COLO668 (cell line): ENCODE data around the gene MIEF2.

Source experiments
- DNase-seq: peaks from one replicate; lab custom pipeline; 2025; ENCODE audit not compliant: unreplicated experiment; lab: John Stamatoyannopoulos, UW

The MIEF2 gene

DNA sequence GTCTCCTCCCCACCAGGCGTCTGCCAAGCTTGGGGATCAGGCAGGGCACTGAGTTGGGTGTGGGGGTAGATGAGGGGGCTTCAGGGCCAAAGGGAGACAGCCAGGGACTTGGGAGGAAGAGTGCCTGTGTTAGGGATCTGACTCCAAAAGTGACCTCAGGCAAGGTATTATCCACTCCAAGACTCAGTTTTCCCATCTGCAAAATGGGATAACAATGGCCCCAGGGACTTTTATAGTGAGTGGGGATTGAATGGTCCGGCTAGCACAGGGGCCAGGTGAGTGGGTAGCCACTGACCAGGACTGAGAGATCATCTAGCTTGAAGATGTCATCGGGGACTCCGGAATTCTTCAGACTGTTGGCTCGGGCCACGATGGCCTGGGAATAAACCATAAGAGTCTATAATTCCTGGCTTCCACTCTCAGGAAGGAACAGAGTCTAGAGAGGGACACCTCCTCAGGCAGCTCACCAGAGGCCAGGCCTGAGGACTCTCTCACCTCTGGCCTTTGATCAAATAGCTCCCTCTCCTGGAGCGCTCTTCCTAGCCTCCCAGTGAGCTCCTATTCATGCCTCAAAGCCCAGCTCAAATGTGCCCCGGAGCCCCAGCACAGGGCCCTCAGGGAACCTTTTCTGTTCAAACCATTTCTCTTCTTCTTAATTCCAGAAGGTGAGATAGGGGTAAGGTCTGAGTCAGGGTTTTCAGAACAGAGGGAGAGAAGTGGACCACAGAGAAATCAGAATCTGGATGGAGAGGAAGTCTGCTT lies 5.4 kb upstream of the MIEF2 start:
- no peak for DNase-seq

DNA sequence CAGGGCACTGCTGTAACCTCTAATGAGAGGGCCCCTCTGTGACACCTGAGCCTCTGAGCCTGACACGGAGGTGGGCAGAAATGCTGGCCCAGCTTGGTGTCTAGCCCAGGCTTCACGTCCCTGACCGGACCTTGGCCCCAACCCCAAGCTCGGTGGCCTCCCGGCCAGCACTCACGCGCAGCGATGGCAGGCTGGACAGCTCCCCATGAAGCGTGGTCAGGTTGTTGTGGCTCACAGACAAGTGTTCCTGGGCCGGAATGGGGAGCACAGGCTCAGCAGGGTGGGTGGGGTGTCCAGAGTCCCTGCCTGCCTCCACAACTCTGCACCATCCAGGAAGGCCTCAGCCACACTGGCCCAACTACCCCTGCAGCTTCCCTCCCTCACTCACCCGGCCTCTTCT lies 4.1 kb upstream of the MIEF2 start:
- DNase-seq = no peak

DNA sequence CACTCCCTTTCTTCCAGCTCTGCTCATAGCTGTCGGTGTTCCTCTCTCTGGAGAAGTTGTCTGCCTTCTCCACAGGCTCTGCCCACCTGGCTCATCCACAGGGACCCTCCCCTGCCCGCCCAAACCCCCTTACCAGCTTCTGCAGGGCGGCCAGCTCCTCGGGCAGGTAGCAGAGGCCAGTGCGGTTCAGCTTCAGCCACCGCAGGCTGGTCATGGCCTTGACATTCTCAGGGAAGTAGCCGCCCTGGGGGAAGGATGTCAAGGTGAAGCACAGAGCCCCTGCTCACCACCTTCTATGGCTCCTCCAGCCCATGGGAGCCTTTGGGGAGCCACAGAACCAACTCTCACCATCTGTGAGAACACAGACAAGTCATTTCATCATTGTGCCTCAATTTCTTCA lies 3.7 kb upstream of the MIEF2 start:
- no peak for DNase-seq

DNA sequence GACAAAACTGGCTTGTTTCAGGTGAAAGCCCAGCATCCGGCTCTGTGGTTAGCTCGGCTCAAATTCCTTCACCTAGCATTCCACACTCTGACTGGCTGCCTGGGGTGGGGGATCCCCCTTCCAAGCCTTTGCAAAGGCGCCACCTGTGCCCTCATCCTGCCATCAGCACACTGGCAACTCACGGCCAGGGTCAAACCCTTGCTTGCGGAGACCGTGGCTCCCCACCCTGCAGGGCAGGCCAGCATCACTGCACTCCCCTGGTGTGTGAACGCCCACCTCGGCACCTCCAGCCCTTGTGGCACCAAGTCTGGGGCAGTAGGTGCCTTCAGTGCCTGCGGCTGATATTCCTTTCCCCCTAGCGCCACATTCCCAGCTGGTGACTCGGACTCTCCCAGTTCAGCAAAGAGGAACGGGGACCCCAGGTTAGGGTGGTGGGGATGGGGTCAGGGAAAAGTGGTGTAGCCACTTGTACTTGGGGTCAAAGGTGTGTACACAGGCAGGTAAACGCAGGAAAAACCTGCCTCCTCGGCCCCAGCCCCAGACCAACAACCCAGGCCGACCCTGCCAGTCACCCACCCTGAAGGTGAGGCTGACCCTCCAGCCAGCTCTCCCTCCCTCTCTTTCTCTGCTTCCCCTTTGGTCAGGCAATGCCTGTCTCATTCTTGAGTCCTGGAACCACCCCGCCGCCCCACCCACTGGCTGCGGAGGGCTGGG lies 3.0 kb upstream of the MIEF2 start:
- DNase-seq = no peak

DNA sequence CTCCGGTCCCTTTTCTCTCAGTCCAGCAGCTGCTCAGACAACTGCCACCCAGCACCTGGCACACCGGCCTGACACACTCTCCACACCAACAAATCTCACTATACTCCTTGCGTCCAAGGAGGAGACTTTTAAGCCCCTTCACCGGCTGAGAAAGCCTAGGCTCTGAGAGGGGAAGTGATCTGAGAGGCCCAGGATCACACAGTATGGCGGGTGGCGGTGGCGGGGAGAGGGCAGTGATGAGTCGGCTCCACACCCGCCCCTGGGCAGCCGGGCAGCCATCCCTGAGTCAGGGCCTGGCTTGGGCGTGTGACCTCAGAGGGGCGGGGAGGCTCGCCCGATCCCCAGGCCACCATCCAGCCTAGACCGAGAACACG lies 2.5 kb upstream of the MIEF2 start:
- peak; percentile 53 for DNase-seq

DNA sequence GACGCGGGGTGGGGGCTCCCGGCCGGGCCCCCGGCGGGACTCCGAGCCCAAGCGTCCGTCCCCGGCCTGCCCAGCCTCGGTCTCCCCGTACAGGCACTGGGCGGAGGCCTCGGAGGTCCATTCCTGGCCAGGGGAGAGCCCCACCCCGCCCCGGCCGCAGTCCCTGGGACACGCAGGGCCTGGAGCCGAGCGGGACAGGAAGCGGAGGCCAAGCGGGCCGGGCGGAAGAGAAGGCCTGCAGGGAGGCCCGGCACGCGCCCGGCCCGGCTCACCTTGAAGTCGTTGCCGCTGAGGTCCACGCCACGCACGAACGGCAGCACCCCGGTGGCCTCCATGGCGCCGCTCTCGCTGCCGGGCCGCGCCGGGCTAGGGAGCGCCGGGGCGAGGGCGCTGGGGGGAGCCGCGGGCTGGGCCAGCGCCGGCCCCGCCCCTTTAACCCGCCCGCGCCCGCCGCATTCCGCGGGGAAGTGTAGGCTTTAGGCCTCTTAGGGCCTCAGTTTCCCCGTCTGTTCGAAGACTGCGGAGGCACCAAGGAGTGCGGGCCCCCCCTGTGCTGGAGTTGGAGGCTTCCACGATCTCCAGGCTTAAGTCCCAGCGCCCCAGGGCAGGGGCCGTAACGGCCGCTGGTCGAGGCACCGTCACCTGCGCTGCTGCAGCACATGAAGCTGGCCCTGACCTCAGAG lies 2.0 kb upstream of the MIEF2 start, which contains the start of gene FLII:
Gene FLII, minus strand, starts transcription at position 383 of the 683 bp plus-strand sequence. Its CDS starts 48 bp downstream, at position 335.
- peak; percentile 60 for DNase-seq

DNA sequence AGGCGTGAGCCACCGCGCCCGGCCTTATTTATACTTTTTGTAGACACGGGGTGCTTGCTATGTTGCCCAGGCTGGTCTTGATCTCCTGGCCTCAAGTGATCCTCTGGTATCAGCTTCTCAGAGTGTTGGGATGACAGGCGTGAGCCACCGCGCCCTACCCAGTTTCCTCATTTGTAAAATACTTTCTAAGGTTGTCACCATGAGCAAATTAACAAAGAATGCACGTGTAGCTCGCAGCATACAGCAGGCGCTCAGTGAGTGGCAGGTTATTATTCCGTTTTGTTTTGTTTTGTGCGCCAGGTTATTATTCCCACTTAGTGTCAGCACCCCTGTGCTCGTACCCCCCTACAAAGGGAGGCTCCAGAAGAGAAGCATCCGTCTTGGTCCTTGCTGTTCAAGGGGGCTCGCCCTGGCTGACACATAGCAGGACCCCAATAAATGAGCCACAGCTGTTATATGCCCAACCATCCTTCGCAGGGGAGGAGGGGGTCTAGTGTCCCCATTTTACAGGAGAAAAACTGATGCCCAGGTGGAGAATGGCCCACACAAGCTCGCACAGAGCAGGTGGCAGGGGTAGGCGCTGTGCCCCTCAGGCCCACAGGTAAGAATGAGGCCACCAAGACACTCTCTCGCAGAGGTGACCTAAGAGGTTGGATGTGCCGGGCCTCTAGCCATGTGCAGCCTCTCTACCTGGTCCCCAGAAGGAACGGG lies 686 bp upstream of the MIEF2 start:
- no peak for DNase-seq

DNA sequence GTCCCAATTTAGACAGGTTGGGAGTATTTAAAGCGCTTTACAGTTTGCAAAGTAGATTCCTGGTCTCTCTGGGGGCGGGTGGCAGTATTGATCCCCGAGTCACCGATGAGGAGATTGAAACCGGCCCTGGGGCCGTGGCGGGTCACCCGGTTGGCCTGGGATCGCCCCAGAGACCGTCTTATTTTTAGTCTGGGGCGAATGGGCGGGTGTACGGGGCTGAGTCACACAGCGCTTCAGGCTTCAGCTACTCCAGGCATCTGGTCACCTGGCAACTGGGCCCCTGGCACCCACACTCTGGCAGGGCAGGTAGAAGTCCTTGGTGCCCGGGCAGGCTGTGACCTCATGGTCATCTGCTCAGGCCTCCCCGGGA lies 669 bp downstream of the MIEF2 start:
- DNase-seq = peak; percentile 51

DNA sequence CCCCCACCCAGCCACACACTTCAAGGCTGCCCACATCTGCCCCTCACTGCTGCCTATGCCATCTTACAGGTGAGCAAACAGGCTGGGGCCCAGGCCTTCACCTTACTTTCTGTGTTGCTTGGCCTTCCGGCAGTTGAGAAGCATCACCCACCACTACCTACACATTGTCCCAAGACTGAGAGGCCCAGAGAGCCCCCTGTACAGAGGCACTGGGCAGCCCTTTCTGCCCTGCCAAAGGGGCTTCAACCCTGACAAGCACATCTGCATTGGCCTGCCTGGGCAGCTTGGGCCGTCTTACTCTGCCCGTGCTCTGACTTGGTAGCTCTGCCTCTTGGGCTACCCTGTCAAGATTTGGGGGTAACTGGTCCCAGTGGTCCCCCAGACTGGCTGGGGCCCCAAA lies 1.2 kb downstream of the MIEF2 start:
- no peak for DNase-seq

DNA sequence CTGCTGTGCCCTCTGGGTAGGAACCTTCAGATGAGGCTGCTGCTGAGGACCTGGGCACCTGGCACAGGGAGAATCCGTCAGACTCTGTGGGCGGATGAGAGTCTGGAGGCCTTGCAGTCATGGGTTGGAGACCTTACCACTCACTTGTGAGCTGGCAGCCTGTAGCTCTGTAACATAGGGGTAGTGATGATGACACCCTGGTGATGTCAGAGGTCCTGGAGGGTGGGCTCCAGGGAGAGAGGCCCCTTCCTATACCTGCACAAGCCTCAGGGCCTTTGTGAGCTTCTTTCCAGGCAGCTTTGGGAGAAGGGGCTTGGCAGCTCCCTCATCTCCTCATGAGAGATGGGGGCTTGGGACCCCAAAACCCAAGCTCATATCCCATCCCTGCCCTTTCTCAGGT lies 1.6 kb downstream of the MIEF2 start:
- no peak for DNase-seq

DNA sequence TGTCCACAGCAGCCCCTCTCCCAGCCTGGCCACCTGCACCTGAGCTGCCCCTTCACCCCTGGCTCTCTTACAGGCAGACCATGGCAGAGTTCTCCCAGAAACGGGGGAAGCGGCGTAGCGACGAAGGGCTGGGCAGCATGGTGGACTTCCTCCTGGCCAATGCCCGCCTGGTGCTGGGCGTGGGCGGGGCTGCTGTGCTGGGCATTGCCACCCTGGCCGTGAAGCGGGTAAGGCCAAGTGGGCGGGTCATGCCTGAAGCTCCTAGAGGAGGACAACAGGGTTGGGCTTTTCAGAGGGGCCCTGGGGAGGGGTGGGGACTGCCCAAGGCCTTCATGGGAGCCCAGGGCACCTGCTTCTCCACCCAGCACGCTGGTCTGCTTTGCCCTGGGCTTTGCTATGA lies 2.2 kb downstream of the MIEF2 start:
- DNase-seq = no peak

DNA sequence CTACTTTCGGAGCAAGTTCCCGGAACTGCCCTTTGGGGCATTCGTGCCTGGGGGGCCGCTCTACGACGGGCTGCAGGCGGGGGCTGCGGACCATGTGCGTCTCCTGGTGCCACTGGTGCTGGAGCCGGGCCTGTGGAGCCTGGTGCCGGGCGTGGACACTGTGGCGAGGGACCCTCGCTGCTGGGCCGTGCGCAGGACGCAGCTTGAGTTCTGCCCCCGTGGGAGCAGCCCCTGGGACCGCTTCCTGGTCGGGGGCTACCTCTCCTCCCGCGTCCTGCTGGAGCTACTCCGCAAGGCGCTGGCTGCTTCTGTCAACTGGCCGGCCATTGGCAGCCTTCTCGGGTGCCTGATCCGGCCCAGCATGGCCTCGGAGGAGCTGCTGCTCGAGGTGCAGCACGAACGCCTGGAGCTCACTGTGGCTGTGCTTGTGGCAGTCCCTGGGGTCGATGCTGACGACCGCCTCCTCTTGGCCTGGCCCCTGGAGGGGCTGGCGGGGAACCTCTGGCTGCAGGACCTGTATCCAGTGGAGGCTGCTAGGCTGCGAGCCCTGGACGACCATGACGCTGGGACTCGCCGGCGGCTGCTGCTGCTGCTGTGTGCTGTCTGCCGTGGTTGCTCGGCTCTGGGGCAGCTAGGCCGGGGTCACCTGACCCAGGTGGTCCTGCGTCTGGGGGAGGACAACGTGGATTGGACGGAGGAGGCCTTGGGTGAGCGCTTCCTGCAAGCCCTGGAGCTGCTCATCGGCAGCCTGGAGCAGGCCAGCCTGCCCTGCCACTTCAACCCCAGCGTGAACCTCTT lies 3.6 kb downstream of the MIEF2 start:
- DNase-seq = no peak

DNA sequence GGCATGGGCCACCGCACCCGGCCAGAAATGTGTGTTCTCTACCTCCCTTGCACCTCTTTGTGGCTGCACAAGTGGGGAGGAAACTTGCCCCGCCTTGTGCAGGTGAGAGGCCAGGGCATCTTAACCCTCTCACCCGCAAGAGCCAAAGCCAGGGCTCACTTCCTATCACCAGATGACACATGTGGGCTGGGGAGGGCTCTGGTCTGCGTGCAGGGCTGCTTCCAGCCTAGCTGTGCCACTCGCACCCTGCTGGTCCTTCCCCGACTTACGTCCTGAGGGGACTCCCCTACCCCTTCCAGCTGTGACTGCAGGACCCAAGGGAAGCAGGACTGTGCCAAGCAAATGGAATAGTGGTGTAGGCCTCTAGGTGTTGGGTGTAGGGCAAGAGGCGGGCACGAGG lies 6.9 kb downstream of the MIEF2 start:
- no peak for DNase-seq

DNA sequence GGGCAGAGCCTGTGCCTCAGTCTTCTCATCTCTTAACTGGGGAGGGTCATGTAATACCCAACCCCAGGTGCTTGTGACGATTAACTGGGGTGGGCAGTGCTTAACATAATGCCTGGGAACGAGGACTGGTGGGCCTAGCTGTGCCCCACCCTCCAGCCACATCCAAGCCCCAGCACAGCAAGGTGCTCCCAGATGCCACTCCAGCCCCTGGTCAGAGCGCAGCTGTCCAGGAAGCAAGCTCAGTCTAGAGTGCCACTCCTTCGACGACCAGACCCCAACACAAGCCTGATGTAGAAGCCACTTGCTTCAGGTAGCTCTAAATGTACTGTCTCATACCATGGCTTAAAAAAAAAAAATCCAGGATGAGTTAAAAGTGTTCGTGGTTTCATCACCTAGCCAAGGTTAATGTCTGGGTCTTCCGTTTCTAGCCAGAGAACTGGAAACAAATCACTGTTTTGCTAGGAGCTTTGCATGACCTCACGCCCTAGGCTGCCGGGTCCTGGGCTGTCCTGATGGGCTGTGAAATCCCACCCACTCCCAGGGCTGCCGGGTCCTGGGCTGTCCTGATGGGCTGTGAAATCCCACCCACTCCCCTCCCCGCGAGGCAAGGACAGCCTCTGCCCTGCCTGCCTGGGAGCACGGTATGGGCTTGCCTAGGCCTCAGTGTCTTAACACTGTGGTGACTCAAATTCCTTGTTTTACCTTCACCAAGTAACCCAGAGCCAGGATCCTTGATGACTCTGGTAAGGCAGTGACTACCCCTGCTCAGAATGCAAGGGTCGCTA lies 7.7 kb downstream of the MIEF2 start:
- DNase-seq = no peak

DNA sequence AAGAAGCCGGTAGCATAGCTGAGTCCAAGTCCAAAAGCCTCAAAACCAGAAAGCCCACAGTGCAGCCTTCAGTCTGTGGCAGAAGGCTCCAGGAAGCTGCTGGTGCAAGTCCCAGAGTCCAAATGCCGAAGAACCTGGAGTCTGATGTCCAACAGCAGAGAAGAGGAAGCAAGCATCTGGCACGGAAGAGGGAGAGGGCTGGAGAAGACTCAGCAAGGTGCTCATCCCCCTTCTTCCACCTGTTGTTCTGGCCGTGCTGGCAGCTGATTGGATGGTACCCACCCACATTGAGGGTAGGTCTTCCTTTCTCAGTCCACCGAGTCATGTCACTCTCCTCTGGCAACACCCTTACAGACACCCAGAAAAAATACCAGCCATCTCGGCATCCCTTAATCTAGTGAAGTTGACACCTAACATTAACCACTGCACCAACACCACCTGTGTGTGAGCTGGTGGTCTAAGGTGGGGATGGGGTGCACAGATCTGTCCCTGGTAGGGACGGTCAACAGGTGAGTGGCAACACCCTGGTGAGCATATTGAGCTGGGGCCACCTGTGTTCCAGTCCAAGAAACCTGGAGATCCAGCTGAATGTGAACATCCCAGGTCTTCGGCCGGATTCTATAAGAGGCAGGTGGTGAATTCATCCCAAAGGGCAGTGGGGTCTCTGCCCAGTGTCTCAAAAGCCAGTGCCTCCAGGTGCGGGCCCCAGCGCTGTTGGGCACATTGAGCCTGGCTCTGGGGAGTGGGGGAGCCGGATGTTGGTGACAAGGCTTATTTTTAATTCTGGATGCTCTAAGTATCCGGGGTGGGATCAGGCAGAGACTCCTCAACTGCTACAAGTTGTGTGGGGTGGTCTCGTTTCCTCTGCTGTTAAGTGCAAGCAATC lies 9.8 kb downstream of the MIEF2 start:
- DNase-seq = no peak

DNA sequence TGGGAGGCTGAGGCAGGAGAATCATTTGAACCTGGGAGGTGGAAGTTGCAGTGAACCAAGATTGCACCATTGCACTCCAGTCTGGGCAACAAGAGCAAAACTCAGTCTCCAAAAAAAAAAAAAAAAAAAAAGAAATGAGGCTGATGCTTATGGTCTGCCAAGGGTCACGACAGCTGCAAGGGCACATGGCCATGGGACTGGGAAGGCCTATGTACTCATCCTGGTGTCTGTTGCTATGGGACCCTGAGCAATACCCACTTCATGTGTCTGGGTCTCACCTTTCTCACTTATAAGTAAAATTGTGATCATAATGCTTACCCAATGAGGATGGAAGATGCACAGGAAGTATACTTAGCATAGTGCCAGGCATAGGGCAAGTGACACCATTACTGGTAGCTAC lies 16.6 kb downstream of the MIEF2 start:
- no peak for DNase-seq

DNA sequence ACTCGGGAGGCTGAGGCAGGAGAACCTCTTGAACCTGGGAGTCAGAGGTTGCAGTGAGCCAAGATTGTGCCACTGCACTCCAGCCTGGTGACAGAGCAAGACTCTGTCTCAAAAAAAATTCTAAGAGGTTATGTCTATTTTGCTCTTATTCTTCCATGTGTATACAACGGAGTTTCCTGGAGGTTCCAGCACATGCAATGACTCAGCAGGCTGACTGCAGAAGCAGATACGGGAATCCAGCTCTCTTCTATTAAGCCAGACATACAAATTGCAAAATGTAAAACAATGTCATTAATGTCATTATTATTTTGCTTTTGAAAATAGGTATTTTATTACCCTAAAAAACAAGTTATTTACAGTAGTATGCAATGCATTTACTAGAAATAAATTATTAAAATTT lies 18.4 kb downstream of the MIEF2 start:
- no peak for DNase-seq

DNA sequence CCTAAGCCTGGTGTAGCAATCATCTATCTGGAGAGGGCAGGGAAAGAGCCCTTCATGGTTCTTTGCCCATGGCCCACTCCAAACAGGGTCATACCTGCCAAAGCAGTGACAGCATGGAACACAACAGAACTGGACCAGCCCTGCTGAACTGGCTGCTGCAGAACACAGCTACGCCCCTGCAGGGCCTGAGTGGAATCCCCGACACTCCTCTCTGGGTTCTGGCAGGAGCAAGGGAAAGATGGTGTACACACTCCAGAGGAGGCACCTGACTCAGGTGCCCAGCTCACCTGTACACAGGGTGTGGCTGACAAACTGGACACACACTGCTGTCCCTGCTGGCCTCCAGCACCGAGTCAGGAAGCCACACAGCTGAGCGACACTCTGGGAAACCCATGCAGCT lies 19.8 kb downstream of the MIEF2 start:
- DNase-seq = no peak

DNA sequence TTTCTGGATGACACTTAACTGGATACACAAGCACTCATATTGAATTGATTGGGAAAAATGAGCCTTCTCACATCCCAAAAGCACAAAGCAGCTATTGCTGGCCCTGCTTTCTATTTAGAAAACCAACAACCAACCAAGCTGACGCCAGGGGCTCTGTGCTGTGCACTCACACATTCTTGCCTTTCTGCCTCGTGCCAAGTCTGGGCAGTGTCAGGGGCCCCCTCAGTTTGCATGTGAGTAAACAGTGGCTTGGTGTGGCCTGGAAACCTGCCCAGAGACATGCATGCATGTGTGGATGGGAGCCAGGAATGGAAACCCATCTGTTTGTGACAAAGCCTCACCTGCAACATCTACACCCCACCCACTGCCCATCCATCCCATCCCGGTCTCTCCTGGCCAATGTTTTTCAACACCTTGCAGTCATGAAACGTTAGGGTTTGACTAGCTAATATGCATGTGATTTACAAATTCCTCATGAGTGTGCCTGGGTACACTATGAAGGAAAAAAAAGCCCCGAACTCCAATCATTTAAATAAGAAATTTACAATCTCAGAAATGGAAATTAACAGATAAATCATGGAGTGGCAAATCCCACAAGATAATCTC lies 20.4 kb downstream of the MIEF2 start:
- DNase-seq = peak; percentile 47
